CD14-positive monocyte (primary cell): ENCODE measurements around the gene ADCY7. TPM values are rescaled to one million over a fixed set of nuclear protein-coding genes. Genes with fewer than 3 reads are reported as not detected.

Source experiments
- DNase-seq, 3 donors: peaks; one replicate each; pipeline ENCODE4 v3.0.0-alpha.2; 2011 to 2022
- H2AFZ ChIP-seq: 2 replicates; pipeline ENCODE4 v1.6.0; 2012; ENCODE audit warnings: mild to moderate bottlenecking, low read depth, low read length, inconsistent platforms; ENCODE audit not compliant: insufficient read depth, poor library complexity, severe bottlenecking
- H3K27ac ChIP-seq, 2 donors: 1 replicate in 1 of 2; 2 replicates in 1 of 2; pipeline ENCODE4 v1.5.1; 2012 to 2013; ENCODE audit warnings: low read length in 2 of 2, control low read depth in 1 of 2, inconsistent platforms in 1 of 2, low read depth in 1 of 2, mild to moderate bottlenecking in 1 of 2
- H3K27me3 ChIP-seq, 2 donors: one replicate each; pipeline versions ENCODE4 v1.6.0 to v1.6.1; 2011 to 2013; ENCODE audit warnings: low read length in 2 of 2; ENCODE audit not compliant: control insufficient read depth in 2 of 2, insufficient read depth in 2 of 2
- H3K36me3 ChIP-seq, 2 donors: replicated peaks in 1 of 2; 1 replicate in 1 of 2; 2 replicates in 1 of 2; pipeline versions ENCODE4 v1.5.1 to v1.6.1; 2012 to 2013; ENCODE audit warnings: low read length in 2 of 2, control low read depth in 1 of 2, inconsistent platforms in 1 of 2, mild to moderate bottlenecking in 1 of 2; ENCODE audit not compliant: insufficient read depth in 2 of 2, control insufficient read depth in 1 of 2
- H3K4me1 ChIP-seq, 2 donors: 1 replicate in 1 of 2; 2 replicates in 1 of 2; pipeline versions ENCODE4 v1.5.1 to v1.6.1; 2012 to 2013; ENCODE audit warnings: low read length in 2 of 2, control low read depth in 1 of 2, inconsistent platforms in 1 of 2, mild to moderate bottlenecking in 1 of 2, moderate library complexity in 1 of 2; ENCODE audit not compliant: insufficient read depth in 2 of 2, control insufficient read depth in 1 of 2
- H3K4me2 ChIP-seq: replicated peaks from 2 replicates; pipeline ENCODE3; 2012; ENCODE audit warnings: low read length, moderate library complexity, mild to moderate bottlenecking; ENCODE audit not compliant: poor library complexity, severe bottlenecking; ENCODE audit errors: extremely low read depth
- H3K4me3 ChIP-seq, 3 experiments: fragments of 200-600 bp in 1 of 3; sonication (generic) in 1 of 3; replicated peaks in 1 of 3; 1 replicate in 2 of 3; 2 replicates in 1 of 3; pipeline ENCODE4 v1.5.1; 2011 to 2013; ENCODE audit warnings: low read length in 3 of 3, mild to moderate bottlenecking in 3 of 3, control low read depth in 2 of 3, low read depth in 2 of 3, inconsistent platforms in 1 of 3, moderate library complexity in 1 of 3
- H3K79me2 ChIP-seq: 2 replicates; pipeline ENCODE4 v1.6.0; 2012; ENCODE audit warnings: mild to moderate bottlenecking, control low read depth, inconsistent platforms, low read length, moderate library complexity; ENCODE audit not compliant: insufficient read depth
- H3K9ac ChIP-seq: 2 replicates; pipeline ENCODE4 v1.6.0; 2017; ENCODE audit warnings: low read length, mild to moderate bottlenecking; ENCODE audit not compliant: insufficient read depth, poor library complexity, severe bottlenecking
- H3K9me3 ChIP-seq, 2 donors: replicated peaks in 1 of 2; 1 replicate in 1 of 2; 2 replicates in 1 of 2; pipeline versions ENCODE4 v1.5.1 to v1.6.1; 2012 to 2013; ENCODE audit warnings: low read length in 2 of 2, control low read depth in 1 of 2; ENCODE audit not compliant: control insufficient read depth in 1 of 2, insufficient read depth in 1 of 2
- H4K20me1 ChIP-seq: 2 replicates; pipeline ENCODE4 v1.6.0; 2012; ENCODE audit warnings: mild to moderate bottlenecking, low read length, control low read depth, moderate library complexity; ENCODE audit not compliant: insufficient read depth
- H3K27ac Mint-ChIP-seq, 7 donors: one replicate each; pipeline ENCODE4 v1.8.0; 2020; ENCODE audit warnings: mild to moderate bottlenecking in 7 of 7, mixed read lengths in 7 of 7, moderate library complexity in 6 of 7, inconsistent platforms in 2 of 7
- H3K27me3 Mint-ChIP-seq, 3 donors: one replicate each; pipeline ENCODE4 v1.8.0; 2021 to 2022; ENCODE audit warnings: low read depth in 3 of 3, mild to moderate bottlenecking in 3 of 3, mixed read lengths in 3 of 3, moderate library complexity in 3 of 3, inconsistent platforms in 1 of 3
- H3K36me3 Mint-ChIP-seq, 2 donors: one replicate each; pipeline ENCODE4 v1.8.0; 2020; ENCODE audit warnings: mixed read lengths in 2 of 2, inconsistent platforms in 1 of 2, mild to moderate bottlenecking in 1 of 2
- H3K4me1 Mint-ChIP-seq: one replicate; pipeline ENCODE4 v1.8.0; 2020; ENCODE audit warnings: mild to moderate bottlenecking, mixed read lengths
- H3K4me3 Mint-ChIP-seq, 2 donors: one replicate each; pipeline ENCODE4 v1.8.0; 2020; ENCODE audit warnings: mild to moderate bottlenecking in 2 of 2, mixed read lengths in 2 of 2, moderate library complexity in 1 of 2
- H3K9me3 Mint-ChIP-seq, 7 donors: one replicate each; pipeline ENCODE4 v1.8.0; 2020 to 2022; ENCODE audit warnings: mixed read lengths in 7 of 7, mild to moderate bottlenecking in 6 of 7, moderate library complexity in 6 of 7, inconsistent platforms in 2 of 7
- WGBS: methylation state at CpG from one replicate; pipeline ENCODE4 v1.1.5; 2013; ENCODE audit warnings: missing lambda C conversion rate; ENCODE audit not compliant: insufficient coverage; 5-methylcytosine and 5-hydroxymethylcytosine counted together
- intact Hi-C, 2 donors: fragments of 100-400 bp; cut with micrococcal nuclease; formaldehyde crosslinking; loops; one replicate each; pipeline versions ENCODE4 v1.15.0 to v1.15.1; 2023
- polyA plus RNA-seq, 3 donors: library from polyadenylated mRNA; depleted of rRNA in 1 of 3; unstranded in 2 of 3; stranded (reverse) in 1 of 3; fragments of 300-500 nt in 2 of 3; fragments of >200 nt in 1 of 3; fragmentation: Illumina TruSeq in 2 of 3; gene quantifications; 1 replicate in 2 of 3; 2 replicates in 1 of 3; pipeline ENCODE4 v1.2.3, GENCODE V29; 2012 to 2021
- TF ChIP-seq, protein P1 (sequence below): fragments of 200-600 bp; IDR thresholded peaks from one replicate; pipeline ENCODE4 v1.8.0; 2022; ENCODE audit warnings: antibody characterized with exemption, mild to moderate bottlenecking

The ADCY7 gene
- polyA plus RNA-seq, 3 donors = 53.1 to 230 (median 91.5) TPM

DNA sequence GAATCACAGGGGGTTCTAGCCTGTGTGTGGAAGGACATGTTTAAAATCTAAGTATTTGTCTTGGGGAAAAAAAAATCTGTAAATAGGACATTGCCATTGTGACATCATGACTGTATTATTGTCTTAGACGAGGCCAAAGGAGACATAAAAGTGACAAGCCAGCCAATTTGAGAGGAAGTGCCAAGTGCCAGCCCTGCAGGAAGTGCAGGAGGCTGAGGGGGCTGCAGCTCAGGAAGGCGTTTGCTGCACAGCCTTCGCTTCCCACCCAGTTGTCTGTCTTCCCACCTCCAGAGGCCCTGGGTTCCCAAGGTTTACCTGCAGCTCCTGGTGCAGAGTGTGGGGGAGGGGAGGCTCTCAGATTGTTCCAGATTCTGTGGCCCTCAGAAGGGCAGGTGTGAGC lies 1.3 kb downstream of the ADCY7 start:
- Histone ChIP-seq H3K9me3 (no peaks in the 10 kb centered on the region), H3K4me3 (peak overlapping the region in 2 of 3 experiments; percentile 62 to 80), H3K4me2 (peak overlapping the region; percentile 95), H3K9ac (peak overlapping the region; percentile 86), H3K27me3 (no peaks in the 10 kb centered on the region), H3K36me3 (no peaks in the 10 kb centered on the region), H3K4me1 (peaks cover 80 to 88% of the 10 kb centered on the region in 2 donors), H2AFZ (peak overlapping the region; percentile 35), H4K20me1 (no peaks in the 10 kb centered on the region), H3K27ac (peak overlapping the region; percentile 53 to 97), H3K79me2 (peaks cover 83% of the 10 kb centered on the region)
- Mint-ChIP-seq H3K4me3 (peak overlapping the region; percentile 44 to 89), H3K9me3 (peaks cover 0 to 3% (median 0%) of the 10 kb centered on the region in 7 donors), H3K27me3 (peaks cover 0 to 4% (median 0%) of the 10 kb centered on the region in 3 donors), H3K4me1 (peaks cover 88% of the 10 kb centered on the region), H3K27ac (peak overlapping the region; percentile 85 to 97 (median 90)), H3K36me3 (peaks cover 11 to 20% of the 10 kb centered on the region in 2 donors)
- TF ChIP-seq, protein P1, sequence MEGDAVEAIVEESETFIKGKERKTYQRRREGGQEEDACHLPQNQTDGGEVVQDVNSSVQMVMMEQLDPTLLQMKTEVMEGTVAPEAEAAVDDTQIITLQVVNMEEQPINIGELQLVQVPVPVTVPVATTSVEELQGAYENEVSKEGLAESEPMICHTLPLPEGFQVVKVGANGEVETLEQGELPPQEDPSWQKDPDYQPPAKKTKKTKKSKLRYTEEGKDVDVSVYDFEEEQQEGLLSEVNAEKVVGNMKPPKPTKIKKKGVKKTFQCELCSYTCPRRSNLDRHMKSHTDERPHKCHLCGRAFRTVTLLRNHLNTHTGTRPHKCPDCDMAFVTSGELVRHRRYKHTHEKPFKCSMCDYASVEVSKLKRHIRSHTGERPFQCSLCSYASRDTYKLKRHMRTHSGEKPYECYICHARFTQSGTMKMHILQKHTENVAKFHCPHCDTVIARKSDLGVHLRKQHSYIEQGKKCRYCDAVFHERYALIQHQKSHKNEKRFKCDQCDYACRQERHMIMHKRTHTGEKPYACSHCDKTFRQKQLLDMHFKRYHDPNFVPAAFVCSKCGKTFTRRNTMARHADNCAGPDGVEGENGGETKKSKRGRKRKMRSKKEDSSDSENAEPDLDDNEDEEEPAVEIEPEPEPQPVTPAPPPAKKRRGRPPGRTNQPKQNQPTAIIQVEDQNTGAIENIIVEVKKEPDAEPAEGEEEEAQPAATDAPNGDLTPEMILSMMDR = no peak
- DNase-seq = peak; percentile 52 to 64 (median 54)
- WGBS = 0% methylated on average over 3 of the region's 3 CpGs
- intact Hi-C loops = loop anchor here (1.0 to 10.0 kb wide), 2 partner anchors 12 to 233 kb away; no protein-coding TSS in a partner anchor

DNA sequence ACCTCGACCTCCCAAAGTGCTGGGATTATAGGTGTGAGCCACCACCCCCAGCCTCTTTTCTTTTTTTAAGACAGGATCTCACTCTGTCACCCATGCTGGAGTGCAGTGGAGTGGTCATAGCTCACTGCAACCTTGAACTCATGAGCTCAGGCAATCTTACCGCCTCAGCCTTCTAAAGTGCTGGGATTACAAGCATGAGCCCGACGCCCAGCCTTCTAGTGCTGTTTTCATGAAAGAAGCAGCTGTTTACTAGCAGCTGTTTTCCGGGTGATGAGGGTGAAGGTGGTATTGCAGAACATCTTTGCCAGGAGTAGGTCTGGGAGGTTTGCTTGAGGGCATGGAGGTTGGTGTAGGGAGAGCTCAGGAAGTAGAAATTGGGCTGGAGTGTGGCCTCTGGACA lies 2.0 kb downstream of the ADCY7 start:
- DNase-seq = no peak
- peak overlapping the region in 1 of 2 donors; percentile 97 for H3K27ac ChIP-seq
- H3K9me3 Mint-ChIP-seq = peaks cover 0 to 3% (median 0%) of the 10 kb centered on the region in 7 donors
- H3K4me2 ChIP-seq = peak overlapping the region; percentile 95
- H3K9ac ChIP-seq = peak overlapping the region; percentile 86
- H2AFZ ChIP-seq = no peak overlapping the region
- H3K4me1 ChIP-seq = peaks cover 87 to 95% of the 10 kb centered on the region in 2 donors
- no peaks in the 10 kb centered on the region for H3K27me3 ChIP-seq
- 87% methylated on average over 3 of the region's 5 CpGs for WGBS
- intact Hi-C loops = loop anchor here in 1 of 2 donors (10.0 kb wide), 1 partner anchor 234 kb away; no protein-coding TSS in a partner anchor
- peak overlapping the region; percentile 15 to 44 for H3K4me3 Mint-ChIP-seq
- H3K9me3 ChIP-seq = no peaks in the 10 kb centered on the region
- H3K36me3 Mint-ChIP-seq = peaks cover 12 to 21% of the 10 kb centered on the region in 2 donors
- H3K27ac Mint-ChIP-seq = peak overlapping the region in 5 of 7 donors; percentile 25 to 85 (median 66)
- H3K36me3 ChIP-seq = no peaks in the 10 kb centered on the region
- H3K27me3 Mint-ChIP-seq = no peaks in the 10 kb centered on the region
- TF ChIP-seq, protein P1 = no peak
- no peaks in the 10 kb centered on the region for H4K20me1 ChIP-seq
- H3K4me3 ChIP-seq = peak overlapping the region in 1 of 3 experiments; percentile 80
- peaks cover 84% of the 10 kb centered on the region for H3K79me2 ChIP-seq
- H3K4me1 Mint-ChIP-seq = peaks cover 90% of the 10 kb centered on the region
